Uterus (tissue), 2 donors: ENCODE measurements around the gene ARPC5L.

Source experiments
- POLR2A ChIP-seq, 2 donors: fragments of 450-650 bp; IDR thresholded peaks; one replicate each; pipeline ENCODE4 v1.6.1; 2016; ENCODE audit warnings: antibody characterized with exemption in 2 of 2, mild to moderate bottlenecking in 1 of 2, moderate library complexity in 1 of 2
- TF ChIP-seq, protein P1 (sequence below), 4 experiments: fragments of 200-600 bp in 2 of 4; fragments of 450-650 bp in 2 of 4; sonication (generic) in 2 of 4; IDR thresholded peaks; one replicate each; pipeline ENCODE4 v1.5.1; 2016 to 2019; ENCODE audit warnings: antibody characterized with exemption in 4 of 4, mild to moderate bottlenecking in 2 of 4, moderate library complexity in 1 of 4

DNA sequence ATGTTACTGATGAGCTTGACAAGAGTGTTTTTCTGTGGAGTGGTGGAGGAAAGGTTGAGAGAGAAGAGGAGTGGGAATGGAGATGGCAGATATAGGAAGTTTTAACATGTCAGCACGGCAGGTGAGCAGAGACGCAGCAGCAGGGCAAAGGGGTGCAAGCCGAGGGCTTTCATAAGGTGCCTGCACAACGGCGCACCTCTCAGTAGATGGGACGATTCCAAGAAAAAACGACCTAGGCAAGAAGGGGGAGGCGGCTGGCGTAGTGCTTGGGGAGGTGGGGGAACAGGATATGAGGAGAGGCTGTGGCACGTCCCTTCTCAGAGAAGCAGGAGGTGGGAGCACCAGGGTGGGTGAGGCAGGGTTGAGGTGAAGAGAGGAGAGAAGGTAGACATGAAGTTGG lies 24.5 kb downstream of the ARPC5L start:
- TF ChIP-seq, protein P1, sequence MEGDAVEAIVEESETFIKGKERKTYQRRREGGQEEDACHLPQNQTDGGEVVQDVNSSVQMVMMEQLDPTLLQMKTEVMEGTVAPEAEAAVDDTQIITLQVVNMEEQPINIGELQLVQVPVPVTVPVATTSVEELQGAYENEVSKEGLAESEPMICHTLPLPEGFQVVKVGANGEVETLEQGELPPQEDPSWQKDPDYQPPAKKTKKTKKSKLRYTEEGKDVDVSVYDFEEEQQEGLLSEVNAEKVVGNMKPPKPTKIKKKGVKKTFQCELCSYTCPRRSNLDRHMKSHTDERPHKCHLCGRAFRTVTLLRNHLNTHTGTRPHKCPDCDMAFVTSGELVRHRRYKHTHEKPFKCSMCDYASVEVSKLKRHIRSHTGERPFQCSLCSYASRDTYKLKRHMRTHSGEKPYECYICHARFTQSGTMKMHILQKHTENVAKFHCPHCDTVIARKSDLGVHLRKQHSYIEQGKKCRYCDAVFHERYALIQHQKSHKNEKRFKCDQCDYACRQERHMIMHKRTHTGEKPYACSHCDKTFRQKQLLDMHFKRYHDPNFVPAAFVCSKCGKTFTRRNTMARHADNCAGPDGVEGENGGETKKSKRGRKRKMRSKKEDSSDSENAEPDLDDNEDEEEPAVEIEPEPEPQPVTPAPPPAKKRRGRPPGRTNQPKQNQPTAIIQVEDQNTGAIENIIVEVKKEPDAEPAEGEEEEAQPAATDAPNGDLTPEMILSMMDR (IDR thresholded peaks at IDR 0.05), result no peak
- no peak for TF ChIP-seq POLR2A (IDR thresholded peaks at IDR 0.05)
